HEK293T (cell line): Measurements from ENCODE around the gene VPS33A.
"Not testable (repeated sequence)": the region's sequence is repeated elsewhere in the genome, so short reads cannot be mapped to it uniquely, and the experiment has no call there.

Source experiments
- BHLHE40 ChIP-seq: fragments of 450-650 bp; IDR thresholded peaks from 2 replicates; pipeline ENCODE4 v1.6.1; 2016; ENCODE audit warnings: mild to moderate bottlenecking, moderate library complexity, borderline replicate concordance
- SP1 ChIP-seq: fragments of 450-650 bp; IDR thresholded peaks from 2 replicates; pipeline ENCODE4 v1.6.1; 2017

DNA sequence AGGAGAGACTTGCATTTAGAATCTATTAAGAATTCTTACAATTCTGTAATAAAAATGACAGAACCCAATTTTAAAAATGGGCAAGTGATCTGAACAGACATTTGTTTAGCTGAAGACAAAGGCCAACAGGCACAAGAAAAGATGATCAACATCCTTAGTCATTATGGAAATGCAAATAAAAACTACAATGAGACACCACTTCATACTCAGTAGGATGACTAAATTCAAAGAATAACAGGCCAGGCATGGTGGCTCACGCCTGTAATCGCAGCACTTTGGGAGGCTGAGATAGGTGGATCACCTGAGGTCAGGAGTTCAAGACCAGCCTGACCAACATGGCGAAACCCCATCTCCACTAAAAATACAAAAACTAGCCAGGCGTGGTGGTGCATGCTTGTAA is 7.8 kb downstream of the VPS33A start:
- not testable (repeated sequence) for TF ChIP-seq SP1, BHLHE40
